ENCODE results near the gene SCTR.
A peak's percentile ranks its signal among the peaks of the same experiment; 100 is the strongest.

Gene SCTR

GRCh38 chr2:119516121-119516520 is 8.2 kb downstream of the SCTR start:
- H2BK12ac ChIP-seq (ENCODE audit: low read length), result no peak overlapping the region
- no peaks in the 10 kb centered on the region for H3K36me3 ChIP-seq (ENCODE audit: control insufficient read depth in 1 of 2, insufficient read depth in 2 of 2, low read length in 2 of 2)
- H4K8ac ChIP-seq (ENCODE audit: low read depth, low read length), result no peak overlapping the region
- no peaks in the 10 kb centered on the region for H3K9me3 ChIP-seq (ENCODE audit: insufficient read depth, low read depth, low read length)
- no peak overlapping the region for H3K27ac ChIP-seq (ENCODE audit: low read depth, low read length)
- H3K4ac ChIP-seq (ENCODE audit: low read depth, low read length), result no peak overlapping the region
- no peak overlapping the region for H4K12ac ChIP-seq (ENCODE audit: low read depth, low read length)
- no peaks in the 10 kb centered on the region for H3K4me1 ChIP-seq (ENCODE audit: control insufficient read depth in 1 of 2, insufficient read depth in 2 of 2, low read length in 2 of 2)
- H2BK5ac ChIP-seq (ENCODE audit: low read depth, low read length, poor library complexity), result no peak overlapping the region
- H4K91ac ChIP-seq (ENCODE audit: low read depth, low read length), result no peak overlapping the region
- no peak overlapping the region for H2AFZ ChIP-seq (ENCODE audit: insufficient read depth, low read length, poor library complexity)
- H2AK5ac ChIP-seq (ENCODE audit: low read length), result no peak overlapping the region
- H3K4me3 ChIP-seq (ENCODE audit: low read depth, low read length), result no peak overlapping the region
- no peaks in the 10 kb centered on the region for H3K27me3 ChIP-seq (ENCODE audit: insufficient read depth, low read length)
- H3K4me2 ChIP-seq (ENCODE audit: low read length), result no peak overlapping the region
- no peak overlapping the region for H3K14ac ChIP-seq (ENCODE audit: low read length)
- no peak overlapping the region for H3K23ac ChIP-seq (ENCODE audit: low read length)
- H3K79me2 ChIP-seq (ENCODE audit: control insufficient read depth, insufficient read depth, low read length, poor library complexity), result no peaks in the 10 kb centered on the region
- H3K79me1 ChIP-seq (ENCODE audit: low read length), result no peaks in the 10 kb centered on the region
- peak; percentile 2 to 51 for DNase-seq
- no peak overlapping the region for H3K18ac ChIP-seq (ENCODE audit: low read length)
- H3K9ac ChIP-seq (ENCODE audit: low read length), result no peak overlapping the region
- WGBS (ENCODE audit: extremely low coverage, insufficient coverage, insufficient read length), result no CpG with 5 or more reads among the region's 2 CpGs
- H2BK120ac ChIP-seq (ENCODE audit: insufficient read depth, low read length, poor library complexity), result no peak overlapping the region

- Histone ChIP-seq H4K8ac (ENCODE audit: low read depth, low read length) (no peak overlapping the region), H3K27ac (ENCODE audit: low read depth, low read length) (no peak overlapping the region), H2AK5ac (ENCODE audit: low read length) (no peak overlapping the region), H2BK5ac (ENCODE audit: low read depth, low read length, poor library complexity) (no peak overlapping the region), H3K36me3 (ENCODE audit: control insufficient read depth in 1 of 2, insufficient read depth in 2 of 2, low read length in 2 of 2) (no peaks in the 10 kb centered on the region), H2AFZ (ENCODE audit: insufficient read depth, low read length, poor library complexity) (no peak overlapping the region), H3K14ac (ENCODE audit: low read length) (no peak overlapping the region), H4K91ac (ENCODE audit: low read depth, low read length) (no peak overlapping the region), H3K4me3 (ENCODE audit: low read depth, low read length) (no peak overlapping the region), H3K23ac (ENCODE audit: low read length) (no peak overlapping the region), H3K9me3 (ENCODE audit: insufficient read depth, low read depth, low read length) (no peaks in the 10 kb centered on the region), H3K27me3 (ENCODE audit: insufficient read depth, low read length) (no peaks in the 10 kb centered on the region), H3K4ac (ENCODE audit: low read depth, low read length) (no peak overlapping the region), H4K12ac (ENCODE audit: low read depth, low read length) (no peak overlapping the region), H2BK12ac (ENCODE audit: low read length) (no peak overlapping the region), H3K4me2 (ENCODE audit: low read length) (no peak overlapping the region), H3K79me1 (ENCODE audit: low read length) (no peaks in the 10 kb centered on the region), H3K9ac (ENCODE audit: low read length) (no peak overlapping the region), H3K79me2 (ENCODE audit: control insufficient read depth, insufficient read depth, low read length, poor library complexity) (no peaks in the 10 kb centered on the region), H3K18ac (ENCODE audit: low read length) (no peak overlapping the region), H3K4me1 (ENCODE audit: control insufficient read depth in 1 of 2, insufficient read depth in 2 of 2, low read length in 2 of 2) (no peaks in the 10 kb centered on the region), H2BK120ac (ENCODE audit: insufficient read depth, low read length, poor library complexity) (no peak overlapping the region)
- no CpG with 5 or more reads among the region's 1 CpG for WGBS (ENCODE audit: extremely low coverage, insufficient coverage, insufficient read length)
- DNase-seq, result no peak
Observed at GRCh38 chr2:119513832-119514231, 10.5 kb downstream of the SCTR start.

- H3K4me3 ChIP-seq (ENCODE audit: low read depth, low read length), result no peak overlapping the region
- no peak overlapping the region for H3K18ac ChIP-seq (ENCODE audit: low read length)
- H4K12ac ChIP-seq (ENCODE audit: low read depth, low read length), result no peak overlapping the region
- no peak overlapping the region for H4K91ac ChIP-seq (ENCODE audit: low read depth, low read length)
- no peak overlapping the region for H3K4ac ChIP-seq (ENCODE audit: low read depth, low read length)
- H3K14ac ChIP-seq (ENCODE audit: low read length), result no peak overlapping the region
- H3K36me3 ChIP-seq (ENCODE audit: control insufficient read depth in 1 of 2, insufficient read depth in 2 of 2, low read length in 2 of 2), result no peaks in the 10 kb centered on the region
- no peak overlapping the region for H3K4me2 ChIP-seq (ENCODE audit: low read length)
- H3K79me1 ChIP-seq (ENCODE audit: low read length), result no peaks in the 10 kb centered on the region
- H2BK12ac ChIP-seq (ENCODE audit: low read length), result no peak overlapping the region
- no peak overlapping the region for H3K9ac ChIP-seq (ENCODE audit: low read length)
- no peak for DNase-seq
- H3K79me2 ChIP-seq (ENCODE audit: control insufficient read depth, insufficient read depth, low read length, poor library complexity), result no peaks in the 10 kb centered on the region
- H3K27me3 ChIP-seq (ENCODE audit: insufficient read depth, low read length), result no peaks in the 10 kb centered on the region
- no peak overlapping the region for H3K23ac ChIP-seq (ENCODE audit: low read length)
- no peak overlapping the region for H2BK120ac ChIP-seq (ENCODE audit: insufficient read depth, low read length, poor library complexity)
- no peaks in the 10 kb centered on the region for H3K4me1 ChIP-seq (ENCODE audit: control insufficient read depth in 1 of 2, insufficient read depth in 2 of 2, low read length in 2 of 2)
- no peak overlapping the region for H2AFZ ChIP-seq (ENCODE audit: insufficient read depth, low read length, poor library complexity)
- no peak overlapping the region for H2BK5ac ChIP-seq (ENCODE audit: low read depth, low read length, poor library complexity)
- H3K9me3 ChIP-seq (ENCODE audit: insufficient read depth, low read depth, low read length), result no peaks in the 10 kb centered on the region
- H4K8ac ChIP-seq (ENCODE audit: low read depth, low read length), result no peak overlapping the region
- H3K27ac ChIP-seq (ENCODE audit: low read depth, low read length), result no peak overlapping the region
- no CpG with 5 or more reads among the region's 1 CpG for WGBS (ENCODE audit: extremely low coverage, insufficient coverage, insufficient read length)
- H2AK5ac ChIP-seq (ENCODE audit: low read length), result no peak overlapping the region
Observed at GRCh38 chr2:119512946-119513345, 11.3 kb downstream of the SCTR start.

GRCh38 chr2:119511989-119512388 is 12.3 kb downstream of the SCTR start:
- WGBS (ENCODE audit: extremely low coverage, insufficient coverage, insufficient read length), result 100% methylated on average over 1 of the region's 3 CpGs
- Histone ChIP-seq H2BK120ac (ENCODE audit: insufficient read depth, low read length, poor library complexity) (no peak overlapping the region), H2AK5ac (ENCODE audit: low read length) (no peak overlapping the region), H3K36me3 (ENCODE audit: control insufficient read depth in 1 of 2, insufficient read depth in 2 of 2, low read length in 2 of 2) (no peaks in the 10 kb centered on the region), H4K8ac (ENCODE audit: low read depth, low read length) (no peak overlapping the region), H3K14ac (ENCODE audit: low read length) (no peak overlapping the region), H3K4me1 (ENCODE audit: control insufficient read depth in 1 of 2, insufficient read depth in 2 of 2, low read length in 2 of 2) (no peaks in the 10 kb centered on the region), H3K4me3 (ENCODE audit: low read depth, low read length) (no peak overlapping the region), H2BK12ac (ENCODE audit: low read length) (no peak overlapping the region), H3K4me2 (ENCODE audit: low read length) (no peak overlapping the region), H4K91ac (ENCODE audit: low read depth, low read length) (no peak overlapping the region), H3K79me1 (ENCODE audit: low read length) (no peaks in the 10 kb centered on the region), H3K18ac (ENCODE audit: low read length) (no peak overlapping the region), H3K27ac (ENCODE audit: low read depth, low read length) (no peak overlapping the region), H3K4ac (ENCODE audit: low read depth, low read length) (no peak overlapping the region), H3K9ac (ENCODE audit: low read length) (no peak overlapping the region), H2AFZ (ENCODE audit: insufficient read depth, low read length, poor library complexity) (no peak overlapping the region), H3K27me3 (ENCODE audit: insufficient read depth, low read length) (no peaks in the 10 kb centered on the region), H3K79me2 (ENCODE audit: control insufficient read depth, insufficient read depth, low read length, poor library complexity) (no peaks in the 10 kb centered on the region), H3K9me3 (ENCODE audit: insufficient read depth, low read depth, low read length) (no peaks in the 10 kb centered on the region), H4K12ac (ENCODE audit: low read depth, low read length) (no peak overlapping the region), H2BK5ac (ENCODE audit: low read depth, low read length, poor library complexity) (no peak overlapping the region), H3K23ac (ENCODE audit: low read length) (no peak overlapping the region)
- DNase-seq, result no peak

Measured in trophoblast cell (in vitro differentiated cells and primary cell).